ENCODE data around the gene METTL5.
A peak's percentile ranks its signal among the peaks of the same experiment; 100 is the strongest.
"Not testable (repeated sequence)": the region's sequence is repeated elsewhere in the genome, so short reads cannot be mapped to it uniquely, and the experiment has no call there.

The METTL5 gene

DNA sequence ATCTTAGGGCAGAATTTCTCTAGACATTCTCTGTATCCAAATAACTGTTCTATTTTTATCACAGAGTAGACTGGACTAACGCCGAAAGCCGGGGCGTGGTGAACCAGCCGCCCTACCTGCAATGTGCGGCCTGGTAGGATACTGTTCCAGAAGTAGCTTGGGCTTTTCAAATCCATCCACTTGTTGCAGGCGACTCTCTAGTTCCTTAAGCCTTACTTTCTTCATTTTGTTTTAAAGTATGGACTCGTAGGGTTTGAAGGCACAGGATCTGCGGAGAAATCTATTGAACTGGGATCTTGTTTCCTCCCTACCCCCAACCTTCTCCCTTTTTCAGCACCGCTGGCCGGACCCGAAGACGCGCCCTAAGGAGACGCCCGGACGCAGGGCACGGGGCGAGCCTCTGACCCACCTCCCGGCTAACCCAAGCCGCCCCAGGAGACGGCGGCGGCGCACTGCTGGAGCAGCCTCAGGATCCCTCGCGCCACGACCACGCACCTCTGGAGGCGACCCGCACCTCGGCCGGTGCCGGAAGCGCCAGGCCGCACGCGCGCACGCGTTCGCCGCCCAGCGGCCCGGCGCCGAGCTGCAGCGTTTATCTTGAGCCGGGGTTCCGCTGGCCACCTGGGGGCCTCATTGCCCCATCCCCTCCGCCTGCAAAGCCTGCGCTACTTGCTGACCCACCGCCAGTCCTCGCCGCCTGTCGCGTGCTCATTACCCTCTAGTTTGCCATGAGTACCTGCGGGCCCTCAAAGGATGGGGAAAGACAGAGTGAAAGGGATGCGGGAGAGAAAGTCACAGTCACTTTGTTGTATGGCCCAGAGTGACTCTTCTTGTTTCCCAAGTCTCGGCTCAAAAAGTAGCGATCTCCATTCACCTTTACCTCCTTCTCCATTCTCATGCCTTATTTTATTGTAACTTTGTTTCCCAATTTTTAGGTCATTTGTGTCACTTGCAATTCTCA is at the start of gene METTL5:
METTL5 (minus strand) TSS at position 533 of the 961 bp plus-strand sequence; CDS start at position 225, 308 bp downstream.
- H3K9me3 ChIP-seq (ENCODE audit: insufficient read depth, low read depth, low read length) = no peaks in the 10 kb centered on the region
- no peak within 1 kb of the TSS for H3K27ac ChIP-seq (ENCODE audit: low read length)
- peaks cover 16% of the 10 kb centered on the region for H3K36me3 ChIP-seq (ENCODE audit: insufficient read depth, low read depth, low read length)
- H3K9ac ChIP-seq (ENCODE audit: low read depth, low read length) = peak within 1 kb of the TSS; percentile 90
- peaks cover 14% of the 10 kb centered on the region for H3K4me1 ChIP-seq (ENCODE audit: insufficient read depth, low read length)
- H3K27me3 ChIP-seq (ENCODE audit: insufficient read depth, low read length) = no peaks in the 10 kb centered on the region; the same call in 1 of the 2 replicates
- H3K4me3 ChIP-seq (ENCODE audit: low read length) = peak within 1 kb of the TSS; percentile 86

DNA sequence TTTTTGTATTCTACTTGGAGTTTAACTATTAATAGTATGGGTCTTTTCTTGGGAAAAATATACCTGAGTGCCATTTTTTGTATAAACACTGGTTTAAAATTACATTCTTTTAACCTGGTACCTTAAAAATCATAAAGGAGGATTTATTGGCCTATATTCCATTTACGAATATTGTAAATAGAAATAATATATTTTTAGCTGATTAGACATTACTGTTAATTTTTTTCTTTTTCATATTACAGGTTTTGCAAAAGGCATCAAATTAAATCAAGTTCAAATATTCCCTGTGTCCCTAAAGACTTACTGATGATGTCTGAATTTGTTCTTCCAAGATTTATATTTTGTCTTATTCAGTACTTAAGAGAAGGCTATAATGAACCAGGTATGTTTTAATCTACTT is 47.3 kb upstream of the METTL5 start:
- H3K9ac ChIP-seq (ENCODE audit: low read depth, low read length) = no peak overlapping the region
- no peaks in the 10 kb centered on the region for H3K9me3 ChIP-seq (ENCODE audit: insufficient read depth, low read depth, low read length)
- H3K27me3 ChIP-seq (ENCODE audit: insufficient read depth, low read length) = no peaks in the 10 kb centered on the region
- no peak overlapping the region for H3K4me3 ChIP-seq (ENCODE audit: low read length)
- H3K4me1 ChIP-seq (ENCODE audit: insufficient read depth, low read length) = peaks cover 8% of the 10 kb centered on the region; the same call in 1 of the 2 replicates
- no peak overlapping the region for H3K27ac ChIP-seq (ENCODE audit: low read length)
- H3K36me3 ChIP-seq (ENCODE audit: insufficient read depth, low read depth, low read length) = no peaks in the 10 kb centered on the region

DNA sequence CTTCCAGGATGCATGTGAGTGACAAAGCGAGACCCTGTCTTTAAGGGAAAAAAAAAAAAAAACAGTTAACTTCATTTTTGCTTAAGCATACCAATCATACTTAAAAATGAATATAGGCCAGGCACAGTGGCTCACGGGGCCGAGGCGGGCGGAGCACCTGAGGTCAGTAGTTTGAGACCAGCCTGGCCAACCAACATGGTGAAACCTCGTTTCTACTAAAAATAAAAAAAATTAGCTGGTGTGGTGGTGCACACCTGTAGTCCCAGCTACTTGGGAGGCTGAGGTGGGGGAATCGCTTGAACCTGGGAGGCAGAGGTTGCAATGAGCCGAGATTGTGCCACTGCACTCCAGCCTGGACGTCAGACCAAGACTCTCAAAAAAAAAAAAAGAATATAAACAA is 46.7 kb upstream of the METTL5 start:
- not testable (repeated sequence) for H3K4me1 ChIP-seq (ENCODE audit: insufficient read depth, low read length); H3K27ac ChIP-seq (ENCODE audit: low read length); H3K9me3 ChIP-seq (ENCODE audit: insufficient read depth, low read depth, low read length); H3K36me3 ChIP-seq (ENCODE audit: insufficient read depth, low read depth, low read length); H3K9ac ChIP-seq (ENCODE audit: low read depth, low read length); H3K4me3 ChIP-seq (ENCODE audit: low read length); H3K27me3 ChIP-seq (ENCODE audit: insufficient read depth, low read length)

DNA sequence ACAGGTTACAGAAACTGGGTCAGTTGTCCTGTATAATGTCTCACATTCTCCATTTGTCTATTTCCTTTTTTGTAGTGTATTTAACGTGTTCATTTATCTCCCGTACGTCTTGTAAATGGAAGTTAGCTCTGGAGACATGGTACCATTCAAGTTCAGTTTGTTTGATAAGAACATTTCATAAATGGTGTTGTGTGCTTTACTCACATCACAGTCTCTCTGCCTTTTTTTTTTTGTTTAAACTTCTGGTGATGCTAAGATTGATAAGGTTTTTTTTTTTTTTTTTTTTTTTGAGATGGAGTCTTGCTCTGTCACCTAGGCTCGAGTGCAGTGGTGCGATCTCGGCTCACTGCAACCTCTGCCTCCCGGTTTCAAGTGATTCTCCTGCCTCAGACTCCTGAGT is 44.2 kb upstream of the METTL5 start:
- Histone ChIP-seq H3K4me1 (ENCODE audit: insufficient read depth, low read length) (peaks cover 8% of the 10 kb centered on the region; the same call in 1 of the 2 replicates), H3K4me3 (ENCODE audit: low read length) (no peak overlapping the region), H3K36me3 (ENCODE audit: insufficient read depth, low read depth, low read length) (no peaks in the 10 kb centered on the region), H3K27me3 (ENCODE audit: insufficient read depth, low read length) (no peaks in the 10 kb centered on the region), H3K9me3 (ENCODE audit: insufficient read depth, low read depth, low read length) (no peaks in the 10 kb centered on the region), H3K27ac (ENCODE audit: low read length) (no peak overlapping the region), H3K9ac (ENCODE audit: low read depth, low read length) (no peak overlapping the region)

DNA sequence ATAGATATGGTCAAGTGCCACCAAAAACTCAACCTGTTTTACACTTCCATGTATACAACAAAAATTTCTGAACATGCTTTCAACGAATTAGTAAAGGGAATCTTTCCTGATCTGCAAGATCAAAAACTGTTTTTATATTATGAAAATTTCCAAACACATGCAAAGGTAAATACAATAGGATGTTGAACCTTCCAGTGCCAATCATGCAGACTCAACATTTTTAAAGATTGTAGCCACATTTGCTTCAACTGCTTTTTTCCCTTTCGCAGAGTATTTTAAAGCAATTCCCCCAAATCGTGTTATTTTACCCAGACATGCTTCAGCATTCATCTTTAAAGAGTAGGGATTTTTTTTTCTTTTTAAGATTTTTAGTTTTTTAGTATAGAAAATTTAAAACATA is 42.9 kb upstream of the METTL5 start:
- Histone ChIP-seq H3K9me3 (ENCODE audit: insufficient read depth, low read depth, low read length) (no peaks in the 10 kb centered on the region), H3K9ac (ENCODE audit: low read depth, low read length) (no peak overlapping the region), H3K27ac (ENCODE audit: low read length) (no peak overlapping the region), H3K4me3 (ENCODE audit: low read length) (no peak overlapping the region), H3K4me1 (ENCODE audit: insufficient read depth, low read length) (peaks cover 19% of the 10 kb centered on the region; the same call in 1 of the 2 replicates), H3K36me3 (ENCODE audit: insufficient read depth, low read depth, low read length) (no peaks in the 10 kb centered on the region), H3K27me3 (ENCODE audit: insufficient read depth, low read length) (no peaks in the 10 kb centered on the region)

DNA sequence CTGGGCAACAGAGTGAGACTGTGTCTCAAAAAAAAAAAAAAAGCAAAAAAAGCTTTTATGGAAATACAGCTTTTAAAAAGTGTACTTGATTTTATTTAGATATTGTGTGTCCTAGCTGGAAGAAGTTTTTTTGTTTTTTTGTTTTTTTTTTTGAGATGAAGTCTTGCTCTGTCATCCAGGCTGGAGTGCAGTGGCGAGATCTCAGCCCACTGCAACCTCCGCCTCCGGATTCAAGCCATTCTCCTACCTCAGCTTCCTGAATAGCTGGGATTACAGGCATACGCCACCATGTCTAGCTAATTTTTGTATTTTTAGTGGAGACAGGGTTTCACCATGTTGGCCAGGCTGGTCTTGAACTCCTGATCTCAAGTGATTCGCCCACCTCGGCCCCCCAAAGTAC is 41.5 kb upstream of the METTL5 start:
- H3K4me3 ChIP-seq (ENCODE audit: low read length); H3K27me3 ChIP-seq (ENCODE audit: insufficient read depth, low read length); H3K9me3 ChIP-seq (ENCODE audit: insufficient read depth, low read depth, low read length); H3K27ac ChIP-seq (ENCODE audit: low read length); H3K9ac ChIP-seq (ENCODE audit: low read depth, low read length); H3K36me3 ChIP-seq (ENCODE audit: insufficient read depth, low read depth, low read length): not testable (repeated sequence)
- H3K4me1 ChIP-seq (ENCODE audit: insufficient read depth, low read length) = peaks cover 21% of the 10 kb centered on the region; the same call in 1 of the 2 replicates

DNA sequence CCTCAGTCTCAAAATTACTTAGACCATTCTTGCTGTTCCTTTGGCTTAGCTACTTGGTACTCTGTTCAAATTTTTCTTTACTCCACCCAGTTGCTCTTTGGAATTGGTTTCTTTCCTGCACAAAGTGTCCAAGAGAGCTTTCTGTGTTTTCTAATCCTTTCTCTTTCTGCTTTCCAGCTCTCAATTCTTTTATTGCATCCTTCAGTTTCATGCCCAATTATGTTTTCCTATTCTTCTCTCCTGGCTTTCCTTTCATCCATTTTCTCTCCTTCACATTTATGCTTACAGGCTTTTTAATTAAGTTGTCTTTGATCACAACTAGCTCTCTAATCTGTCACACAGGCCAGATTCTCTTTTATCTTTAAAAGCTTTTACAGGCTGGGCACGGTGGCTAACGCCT is 40.8 kb upstream of the METTL5 start:
- no peaks in the 10 kb centered on the region for H3K27me3 ChIP-seq (ENCODE audit: insufficient read depth, low read length)
- H3K9me3 ChIP-seq (ENCODE audit: insufficient read depth, low read depth, low read length) = no peaks in the 10 kb centered on the region
- H3K36me3 ChIP-seq (ENCODE audit: insufficient read depth, low read depth, low read length) = no peaks in the 10 kb centered on the region
- H3K9ac ChIP-seq (ENCODE audit: low read depth, low read length) = no peak overlapping the region
- H3K4me1 ChIP-seq (ENCODE audit: insufficient read depth, low read length) = peaks cover 21% of the 10 kb centered on the region; the same call in 1 of the 2 replicates
- no peak overlapping the region for H3K4me3 ChIP-seq (ENCODE audit: low read length)
- no peak overlapping the region for H3K27ac ChIP-seq (ENCODE audit: low read length)

DNA sequence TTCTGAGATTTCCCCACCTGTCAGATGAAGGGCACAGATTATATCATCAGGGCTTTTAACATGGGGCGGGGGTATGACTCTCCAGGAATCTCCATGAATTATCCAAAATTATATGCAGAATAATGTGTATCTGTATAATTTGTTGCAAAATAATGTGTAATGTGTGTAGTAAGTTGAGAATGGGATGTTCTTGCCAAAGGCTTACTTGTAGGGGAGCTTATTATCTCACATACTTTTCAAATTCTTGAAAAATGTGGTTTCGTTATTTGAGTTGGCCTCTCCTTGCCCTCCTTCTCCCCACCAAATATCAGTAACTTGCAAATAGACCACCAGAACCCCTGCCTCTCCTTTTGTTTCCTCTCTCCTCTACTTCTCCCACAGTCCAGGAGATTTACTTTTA is 38.1 kb upstream of the METTL5 start:
- no peaks in the 10 kb centered on the region for H3K9me3 ChIP-seq (ENCODE audit: insufficient read depth, low read depth, low read length)
- H3K4me3 ChIP-seq (ENCODE audit: low read length) = no peak overlapping the region
- H3K27ac ChIP-seq (ENCODE audit: low read length) = no peak overlapping the region
- no peaks in the 10 kb centered on the region for H3K27me3 ChIP-seq (ENCODE audit: insufficient read depth, low read length)
- H3K36me3 ChIP-seq (ENCODE audit: insufficient read depth, low read depth, low read length) = no peaks in the 10 kb centered on the region
- H3K9ac ChIP-seq (ENCODE audit: low read depth, low read length) = no peak overlapping the region
- H3K4me1 ChIP-seq (ENCODE audit: insufficient read depth, low read length) = peaks cover 18% of the 10 kb centered on the region; the same call in 1 of the 2 replicates

DNA sequence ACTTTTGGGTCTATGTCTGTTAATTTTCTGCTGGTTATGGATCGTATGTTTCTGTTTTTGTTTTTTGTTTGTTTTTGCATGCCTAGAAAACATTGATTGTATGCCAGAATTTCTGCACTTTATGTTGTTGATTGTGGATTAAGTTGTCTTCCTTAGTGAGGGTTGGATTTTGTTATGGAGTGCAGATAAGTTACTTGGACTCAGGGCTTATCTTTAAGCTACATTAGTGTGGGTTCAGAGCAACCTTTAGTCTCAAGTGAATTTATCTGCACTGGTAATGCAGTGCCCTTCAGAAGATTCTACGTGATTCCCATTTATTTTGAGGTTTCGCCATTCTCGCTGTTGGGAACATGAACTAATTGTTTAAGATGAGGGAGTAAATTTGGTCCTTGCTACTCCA is 35.4 kb upstream of the METTL5 start:
- Histone ChIP-seq H3K9me3 (ENCODE audit: insufficient read depth, low read depth, low read length) (no peaks in the 10 kb centered on the region), H3K27me3 (ENCODE audit: insufficient read depth, low read length) (no peaks in the 10 kb centered on the region), H3K4me1 (ENCODE audit: insufficient read depth, low read length) (peaks cover 13% of the 10 kb centered on the region; the same call in 1 of the 2 replicates), H3K9ac (ENCODE audit: low read depth, low read length) (no peak overlapping the region), H3K4me3 (ENCODE audit: low read length) (no peak overlapping the region), H3K36me3 (ENCODE audit: insufficient read depth, low read depth, low read length) (no peaks in the 10 kb centered on the region), H3K27ac (ENCODE audit: low read length) (no peak overlapping the region)

DNA sequence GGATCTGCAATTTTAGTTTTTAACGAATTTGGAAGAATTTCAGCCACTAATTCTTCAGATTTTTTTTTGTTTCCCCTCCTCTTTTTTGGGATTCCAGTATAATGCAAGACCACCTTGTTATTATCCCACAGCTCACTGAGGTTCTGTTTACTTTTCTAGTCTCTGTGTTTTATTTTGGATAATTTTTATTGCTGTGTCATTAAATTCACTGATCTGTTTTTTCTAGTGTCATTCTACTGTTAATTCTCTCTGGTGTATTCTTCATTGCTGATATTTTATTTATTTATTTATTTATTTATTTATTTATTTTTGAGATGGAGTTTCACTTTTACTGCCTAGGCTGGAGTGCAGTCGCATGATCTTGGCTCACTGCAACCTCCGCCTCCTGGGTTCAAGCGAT is 34.7 kb upstream of the METTL5 start:
- no peak overlapping the region for H3K27ac ChIP-seq (ENCODE audit: low read length)
- H3K27me3 ChIP-seq (ENCODE audit: insufficient read depth, low read length) = no peaks in the 10 kb centered on the region
- H3K4me3 ChIP-seq (ENCODE audit: low read length) = no peak overlapping the region
- no peaks in the 10 kb centered on the region for H3K9me3 ChIP-seq (ENCODE audit: insufficient read depth, low read depth, low read length)
- no peaks in the 10 kb centered on the region for H3K36me3 ChIP-seq (ENCODE audit: insufficient read depth, low read depth, low read length)
- no peak overlapping the region for H3K9ac ChIP-seq (ENCODE audit: low read depth, low read length)
- peaks cover 13% of the 10 kb centered on the region; the same call in 1 of the 2 replicates for H3K4me1 ChIP-seq (ENCODE audit: insufficient read depth, low read length)

DNA sequence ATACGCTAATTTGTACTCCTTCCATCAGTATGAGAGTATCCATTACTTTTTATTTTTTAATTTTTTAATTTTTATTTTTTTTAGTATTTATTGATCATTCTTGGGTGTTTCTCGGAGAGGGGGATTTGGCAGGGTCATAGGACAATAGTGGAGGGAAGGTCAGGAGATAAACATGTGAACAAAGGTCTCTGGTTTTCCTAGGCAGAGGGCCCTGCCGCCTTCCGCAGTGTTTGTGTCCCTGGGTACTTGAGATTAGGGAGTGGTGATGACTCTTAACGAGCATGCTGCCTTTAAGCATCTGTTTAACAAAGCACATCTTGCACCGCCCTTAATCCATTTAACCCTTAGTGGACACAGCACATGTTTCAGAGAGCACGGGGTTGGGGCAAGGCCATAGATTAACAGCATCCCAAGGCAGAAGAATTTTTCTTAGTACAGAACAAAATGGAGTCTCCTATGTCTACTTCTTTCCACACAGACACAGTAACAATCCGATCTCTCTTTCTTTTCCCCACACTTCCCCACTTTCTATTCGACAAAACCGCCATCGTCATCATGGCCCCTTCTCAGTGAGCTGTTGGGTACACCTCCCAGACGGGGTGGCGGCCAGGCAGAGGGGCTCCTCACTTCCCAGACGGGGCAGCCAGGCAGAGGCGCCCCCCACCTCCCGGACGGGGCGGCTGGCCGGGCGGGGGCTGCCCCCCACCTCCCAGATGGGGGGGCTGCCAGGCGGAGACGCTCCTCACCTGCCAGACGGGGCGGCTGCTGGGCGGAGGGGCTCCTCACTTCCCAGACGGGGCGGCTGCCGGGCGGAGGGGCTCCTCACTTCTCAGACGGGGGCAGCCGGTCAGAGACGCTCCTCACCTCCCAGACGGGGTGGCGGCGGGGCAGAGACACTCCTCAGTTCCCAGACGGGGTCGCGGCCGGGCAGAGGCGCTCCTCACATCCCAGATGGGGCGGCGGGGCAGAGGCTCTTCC is 30.9 kb upstream of the METTL5 start:
- H3K9ac ChIP-seq (ENCODE audit: low read depth, low read length); H3K36me3 ChIP-seq (ENCODE audit: insufficient read depth, low read depth, low read length); H3K4me3 ChIP-seq (ENCODE audit: low read length); H3K4me1 ChIP-seq (ENCODE audit: insufficient read depth, low read length); H3K27me3 ChIP-seq (ENCODE audit: insufficient read depth, low read length); H3K27ac ChIP-seq (ENCODE audit: low read length); H3K9me3 ChIP-seq (ENCODE audit: insufficient read depth, low read depth, low read length): not testable (repeated sequence)
